HG03280 (cell line): Measurements from ENCODE around the gene PHACTR3.

Experiments
- ATAC-seq: cut with Tn5 transposase; IDR thresholded peaks from one replicate; pipeline ENCODE4 v1.9.1; 2021; ENCODE audit warnings: mild to moderate bottlenecking, moderate library complexity; ENCODE audit not compliant: unreplicated experiment

PHACTR3 gene

DNA sequence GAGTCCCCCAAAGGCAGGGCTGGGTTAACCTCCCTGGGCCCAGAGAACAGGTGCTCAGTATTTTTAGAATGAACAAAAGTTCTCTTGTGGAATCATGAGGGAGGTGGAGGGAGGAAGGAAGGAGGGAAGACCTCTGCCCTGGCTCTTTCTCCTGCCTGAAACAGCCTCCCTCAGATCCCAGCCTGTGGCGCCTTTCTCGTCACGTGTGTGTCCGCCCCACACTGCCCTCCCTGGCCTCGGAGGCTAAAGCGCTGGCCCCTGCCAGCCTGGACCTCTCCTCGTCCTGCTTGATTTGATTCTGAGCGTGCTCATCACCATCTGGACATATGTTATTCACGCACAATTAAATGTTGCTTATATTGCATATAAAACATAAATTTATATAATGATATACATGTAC, 40.9 kb downstream of the PHACTR3 start:
- ATAC-seq: no peak

DNA sequence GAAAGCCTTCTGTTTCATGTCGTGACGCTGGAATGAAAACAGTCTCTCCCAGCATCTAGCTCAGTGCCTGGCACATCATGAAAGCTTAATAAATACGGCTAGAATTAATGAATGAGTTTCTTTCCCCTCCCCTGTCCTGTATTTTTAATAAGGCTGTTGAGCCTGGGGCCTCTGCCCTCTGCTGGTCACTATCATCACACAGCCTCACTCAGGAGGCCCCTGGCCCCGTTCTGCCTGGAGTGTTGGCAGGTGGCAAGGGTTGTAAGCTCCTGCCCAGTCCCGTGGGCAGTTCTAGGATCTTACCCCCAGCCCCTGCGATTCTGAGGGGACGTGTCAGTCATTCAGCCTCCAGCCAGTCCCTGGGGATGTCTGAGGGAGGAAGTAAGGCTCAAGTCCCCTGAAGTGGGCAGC, 41.4 kb downstream of the PHACTR3 start:
- no peak for ATAC-seq

- ATAC-seq: no peak
These were observed 42.1 kb downstream of the PHACTR3 start for GRCh38 chr20:59646487-59646886.

DNA sequence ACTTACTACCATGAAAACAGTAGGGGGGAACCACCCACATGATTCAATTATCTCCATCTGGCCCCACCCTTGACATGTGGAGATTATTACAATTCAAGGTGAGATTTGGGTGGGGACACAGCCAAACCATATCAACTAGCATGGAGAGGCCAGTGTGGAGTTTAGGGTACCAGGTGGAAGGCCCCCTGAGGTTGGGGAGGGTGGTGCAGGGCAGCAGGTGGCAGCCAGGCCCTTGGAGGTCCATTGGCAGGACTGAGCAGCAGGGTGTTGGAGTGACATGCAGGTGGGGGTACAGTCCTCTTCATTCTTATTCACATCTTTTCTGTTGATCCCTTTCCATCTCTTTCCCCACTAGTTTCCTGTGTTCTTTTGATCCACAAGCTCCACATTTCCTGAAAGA, 42.9 kb downstream of the PHACTR3 start:
- no peak for ATAC-seq

DNA sequence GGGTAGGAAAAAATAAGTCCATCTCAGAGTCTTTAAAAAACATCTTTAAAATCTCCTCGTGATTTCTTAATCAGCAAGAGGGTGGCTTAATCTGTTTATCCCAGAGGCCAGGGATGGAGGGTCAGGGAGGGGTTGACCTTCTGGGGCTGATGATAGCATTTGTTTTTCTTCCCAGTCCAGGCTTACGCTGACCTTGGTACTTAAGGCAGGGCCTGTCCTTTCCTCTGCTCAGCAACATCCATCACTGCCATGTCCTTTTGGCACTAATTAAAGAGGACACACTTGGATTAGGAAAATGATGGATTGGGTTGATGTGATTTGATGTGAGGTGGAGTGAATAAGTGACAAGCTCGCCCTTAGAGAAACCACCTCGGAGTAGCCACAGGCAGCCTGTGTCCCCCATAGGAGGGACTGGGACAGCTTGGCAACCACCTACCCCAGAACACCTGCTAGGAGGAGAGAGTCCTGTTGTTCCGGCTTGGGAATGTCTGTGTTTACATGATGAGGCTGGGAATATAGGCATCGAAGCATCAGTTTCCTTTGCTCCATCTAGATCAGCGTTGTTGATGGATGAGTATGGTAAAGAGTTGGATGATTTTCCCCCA, 44.2 kb downstream of the PHACTR3 start:
- ATAC-seq: no peak

DNA sequence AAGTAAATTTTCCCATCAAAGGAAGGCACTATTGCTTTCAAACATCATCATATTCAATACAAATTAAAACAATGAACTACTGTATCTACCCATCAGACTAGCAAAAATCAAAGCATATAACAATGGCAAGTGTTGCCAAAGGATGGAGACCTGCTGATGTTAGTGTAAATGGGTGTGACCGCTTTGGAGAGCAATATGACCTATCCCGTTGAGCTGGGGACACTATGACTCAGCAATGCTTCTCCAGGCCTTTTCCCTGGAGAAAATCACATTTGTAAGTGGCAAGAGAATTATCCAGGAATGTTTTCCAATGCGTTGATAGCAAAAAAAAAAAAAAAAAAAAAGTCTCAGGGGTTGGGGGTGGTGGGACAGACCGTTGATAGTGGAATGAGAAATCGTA, 46.1 kb downstream of the PHACTR3 start:
- no peak for ATAC-seq

DNA sequence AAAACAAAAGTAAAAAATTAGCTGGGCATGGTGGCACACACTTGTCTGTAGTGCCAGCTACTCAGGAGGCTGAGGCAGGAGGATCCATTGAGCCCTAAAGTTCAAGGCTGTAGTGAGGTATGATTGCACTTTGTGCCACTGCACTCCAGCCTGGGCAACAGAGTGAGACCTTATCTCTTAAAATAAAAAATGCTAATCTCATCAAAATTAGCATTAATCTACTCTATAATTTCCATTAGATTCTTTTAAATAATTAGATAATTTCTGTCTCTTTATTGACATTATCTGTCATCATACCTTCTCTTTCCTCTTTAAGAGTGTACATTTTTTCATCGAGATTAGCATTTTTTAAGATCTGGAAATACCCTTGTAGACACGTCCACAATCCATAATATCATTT, 48.0 kb downstream of the PHACTR3 start:
- ATAC-seq: no peak

GRCh38 chr20:59656417-59656816, 52.1 kb downstream of the PHACTR3 start:
- no peak for ATAC-seq

- ATAC-seq: no peak
These were observed 53.2 kb downstream of the PHACTR3 start for GRCh38 chr20:59657459-59658046.

DNA sequence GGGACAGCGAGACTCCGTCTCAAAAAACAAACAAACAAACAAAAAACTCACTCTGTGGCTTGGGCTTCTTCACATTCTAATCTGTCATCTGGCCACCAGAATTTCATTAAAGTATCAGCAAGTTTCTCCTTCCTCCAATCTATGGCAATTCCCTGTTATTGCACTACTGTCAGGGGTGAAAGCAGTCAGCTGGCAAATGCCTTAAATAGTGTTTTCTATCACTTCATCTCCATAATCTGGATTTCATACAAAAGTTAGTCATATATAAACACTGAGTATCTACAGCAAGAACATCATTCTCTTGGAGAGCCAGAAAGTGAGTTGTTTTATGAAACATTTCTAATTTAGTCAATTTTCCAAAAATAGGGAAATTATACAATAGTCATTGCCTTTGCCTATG, 56.1 kb downstream of the PHACTR3 start:
- no peak for ATAC-seq

DNA sequence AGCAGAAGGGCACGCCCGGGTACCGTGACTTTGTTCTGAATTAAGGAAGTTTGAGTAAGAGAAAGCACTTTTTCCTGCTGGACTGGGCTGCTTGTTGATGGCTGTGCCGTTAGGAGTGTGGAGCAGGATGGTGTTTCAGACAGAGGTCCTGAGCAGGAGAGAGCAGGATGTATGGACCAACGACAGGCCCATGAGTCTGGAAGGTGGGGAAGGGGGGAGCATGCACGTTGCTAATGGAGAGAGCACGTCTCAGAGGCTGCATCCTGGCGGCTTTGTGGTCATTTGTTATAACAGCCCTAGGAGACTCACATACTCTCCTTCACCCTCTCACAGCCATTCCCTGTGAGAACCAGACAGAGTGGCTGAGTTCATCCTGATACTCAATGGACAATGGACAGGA, 56.8 kb downstream of the PHACTR3 start:
- no peak for ATAC-seq

DNA sequence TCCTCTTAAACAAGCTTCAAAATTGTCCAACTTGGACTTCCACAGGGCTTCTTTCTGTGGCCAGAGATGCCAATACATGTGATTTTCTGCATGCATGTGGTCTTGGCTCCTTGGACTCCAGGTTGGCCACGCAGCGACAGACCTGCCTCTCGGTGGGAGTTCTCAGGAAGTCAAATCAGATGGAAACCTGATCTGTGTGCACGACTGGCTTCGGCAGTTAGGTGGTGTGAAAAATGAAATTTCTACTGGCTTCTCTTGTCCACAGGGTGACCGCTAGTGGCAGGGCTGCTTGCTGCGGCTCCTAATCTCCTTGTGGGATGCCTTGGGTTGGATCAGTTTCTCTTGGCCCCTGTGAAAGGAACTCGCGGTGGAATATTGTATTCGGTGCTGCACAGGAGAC, 57.3 kb downstream of the PHACTR3 start:
- ATAC-seq: no peak

GRCh38 chr20:59662161-59662560, 57.8 kb downstream of the PHACTR3 start:
- no peak for ATAC-seq

- ATAC-seq: no peak
These were observed 58.6 kb downstream of the PHACTR3 start for GRCh38 chr20:59662856-59663512.

DNA sequence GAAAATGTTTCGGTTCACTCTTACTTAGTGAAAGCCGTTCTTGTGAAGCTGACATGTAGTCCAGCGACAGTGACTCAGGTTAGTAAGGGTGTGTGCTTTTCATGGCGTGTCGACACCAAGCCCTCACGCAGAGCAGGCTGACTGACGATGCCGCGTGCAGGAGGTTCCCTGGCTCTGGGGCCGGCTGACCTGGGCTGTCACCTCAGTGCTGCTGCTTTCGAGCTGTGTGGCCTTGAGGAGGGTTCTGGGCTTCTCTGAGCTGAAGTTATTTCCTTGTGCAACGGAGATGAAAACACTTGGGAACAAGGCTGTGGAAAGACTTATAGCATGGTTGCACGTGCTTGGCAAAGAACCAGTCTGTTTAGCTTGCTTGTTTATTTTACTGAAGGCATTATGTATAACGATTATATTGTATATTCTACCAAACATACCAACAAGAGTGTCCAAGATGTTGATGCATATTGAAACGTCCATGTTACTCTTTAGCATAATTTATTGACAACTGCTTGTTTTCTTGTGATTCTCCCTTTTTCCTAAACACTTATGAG, 59.2 kb downstream of the PHACTR3 start:
- no peak for ATAC-seq

DNA sequence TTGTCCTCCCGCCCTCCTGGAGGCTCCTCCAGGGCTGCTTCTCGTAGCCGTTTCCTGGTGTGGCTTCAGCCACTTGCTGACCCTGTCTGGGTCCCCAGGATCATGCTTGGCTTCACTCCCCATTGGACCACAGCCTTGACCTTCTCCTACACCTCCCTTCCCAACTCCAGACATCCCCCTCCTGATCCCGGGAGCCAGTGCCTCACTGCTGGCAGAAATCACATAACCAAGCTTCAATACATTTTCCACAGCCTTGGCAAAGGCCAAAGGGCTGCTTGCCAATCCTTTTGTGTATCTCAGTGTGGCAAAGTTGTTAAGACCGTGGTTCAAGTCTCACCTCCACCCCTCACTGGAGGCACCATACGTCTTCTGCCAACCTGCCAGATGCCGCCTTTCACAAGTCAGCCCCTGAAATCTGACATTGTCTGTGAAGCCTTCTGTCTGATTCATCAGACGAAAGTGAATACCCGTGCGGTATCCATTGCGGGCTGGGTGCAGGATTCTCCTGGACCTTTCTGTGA, 60.1 kb downstream of the PHACTR3 start:
- no peak for ATAC-seq

GRCh38 chr20:59665656-59666555, 61.6 kb downstream of the PHACTR3 start:
- no peak for ATAC-seq

DNA sequence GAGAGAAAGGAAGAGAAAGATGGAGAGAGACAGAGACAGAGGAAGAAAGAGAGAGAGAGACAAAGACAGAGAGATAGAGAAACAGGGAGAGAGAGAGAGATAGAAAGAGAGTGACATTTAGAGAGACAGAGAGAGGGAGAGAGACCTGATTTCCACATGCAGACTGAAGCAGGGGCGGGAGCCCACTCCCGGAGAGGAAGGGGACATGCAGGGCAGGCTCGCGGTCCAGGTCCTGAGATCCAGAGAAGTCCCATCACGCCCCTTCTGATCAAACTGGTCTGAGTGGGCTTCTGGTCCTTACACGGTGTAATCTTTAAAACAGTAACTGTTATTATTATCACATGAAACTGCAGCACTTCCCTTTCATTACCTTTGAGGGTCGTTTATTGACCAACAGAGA, 62.2 kb downstream of the PHACTR3 start:
- ATAC-seq: no peak

GRCh38 chr20:59667131-59667530, 62.8 kb downstream of the PHACTR3 start:
- no peak for ATAC-seq

DNA sequence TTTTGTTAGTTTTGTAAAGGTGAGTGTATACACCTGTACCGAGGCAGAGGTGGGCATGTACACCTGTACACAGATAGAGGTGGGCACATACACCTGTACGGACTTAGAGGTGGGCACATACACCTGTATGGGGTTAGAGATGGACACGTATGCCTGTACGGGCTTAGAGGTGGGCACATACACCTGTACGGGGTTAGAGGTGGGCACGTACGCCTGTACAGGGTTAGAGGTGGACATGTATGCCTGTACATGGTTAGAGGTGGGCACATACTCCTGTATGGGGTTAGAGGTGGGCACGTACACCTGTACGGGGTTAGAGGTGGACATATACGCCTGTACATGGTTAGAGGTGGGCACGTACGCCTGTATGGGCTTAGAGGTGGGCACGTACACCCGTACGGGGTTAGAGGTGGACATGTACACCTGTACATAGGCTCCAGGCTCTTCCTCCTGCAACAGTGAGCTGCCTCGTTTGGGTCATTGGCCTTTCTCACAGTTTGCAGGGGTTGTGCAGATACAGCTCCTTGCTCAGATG, 63.7 kb downstream of the PHACTR3 start:
- no peak for ATAC-seq
